NCI-H1417 treated with DMSO at 0.1 percent for 48 hours (cell line): Measurements from ENCODE around the gene GNA15.

Experiments
- DNase-seq: peaks from one replicate; lab custom pipeline; 2025; lab: John Stamatoyannopoulos, UW

Gene GNA15

GRCh38 chr19:3121396-3121795 is 14.4 kb upstream of the GNA15 start:
- DNase-seq = no peak

GRCh38 chr19:3121821-3122511 is 13.9 kb upstream of the GNA15 start:
- DNase-seq = no peak

- DNase-seq = no peak
These were observed 13.3 kb upstream of the GNA15 start for GRCh38 chr19:3122512-3122870.

GRCh38 chr19:3123088-3123721 is 12.6 kb upstream of the GNA15 start:
- no peak for DNase-seq

GRCh38 chr19:3123956-3124355 is 11.9 kb upstream of the GNA15 start:
- DNase-seq = no peak

- DNase-seq = no peak
These were observed 11.2 kb upstream of the GNA15 start for GRCh38 chr19:3124630-3125029.

GRCh38 chr19:3125900-3126524 is 9.8 kb upstream of the GNA15 start:
- DNase-seq = no peak

GRCh38 chr19:3129112-3129511 is 6.7 kb upstream of the GNA15 start:
- DNase-seq = no peak

- DNase-seq = no peak
These were observed 4.7 kb upstream of the GNA15 start for GRCh38 chr19:3131168-3131567.

- DNase-seq = peak; percentile 82
These were observed 2.7 kb upstream of the GNA15 start for GRCh38 chr19:3132971-3133792.

GRCh38 chr19:3133793-3134116 is 2.1 kb upstream of the GNA15 start:
- DNase-seq = no peak

- no peak for DNase-seq
These were observed 837 bp downstream of the GNA15 start for GRCh38 chr19:3136684-3137055.

GRCh38 chr19:3137119-3137518 is 1.3 kb downstream of the GNA15 start:
- DNase-seq = no peak

- DNase-seq = no peak
These were observed 2.4 kb downstream of the GNA15 start for GRCh38 chr19:3138268-3138667.

- DNase-seq = no peak
These were observed 4.8 kb downstream of the GNA15 start for GRCh38 chr19:3140667-3141038.

GRCh38 chr19:3142292-3142670 is 6.4 kb downstream of the GNA15 start:
- DNase-seq = no peak

- no peak for DNase-seq
These were observed 7.0 kb downstream of the GNA15 start for GRCh38 chr19:3142781-3143337.

GRCh38 chr19:3145909-3146676 is 10.3 kb downstream of the GNA15 start:
- no peak for DNase-seq

GRCh38 chr19:3146677-3147100 is 10.9 kb downstream of the GNA15 start:
- no peak for DNase-seq

GRCh38 chr19:3148503-3148902 is 12.7 kb downstream of the GNA15 start:
- DNase-seq = no peak

- no peak for DNase-seq
These were observed 13.3 kb downstream of the GNA15 start for GRCh38 chr19:3149089-3149488.
